ENCODE data around the gene SLC28A2.
A peak's percentile ranks its signal among the peaks of the same experiment; 100 is the strongest.
"Not testable (repeated sequence)": the region's sequence is repeated elsewhere in the genome, so short reads cannot be mapped to it uniquely, and the experiment has no call there.

SLC28A2 gene

DNA sequence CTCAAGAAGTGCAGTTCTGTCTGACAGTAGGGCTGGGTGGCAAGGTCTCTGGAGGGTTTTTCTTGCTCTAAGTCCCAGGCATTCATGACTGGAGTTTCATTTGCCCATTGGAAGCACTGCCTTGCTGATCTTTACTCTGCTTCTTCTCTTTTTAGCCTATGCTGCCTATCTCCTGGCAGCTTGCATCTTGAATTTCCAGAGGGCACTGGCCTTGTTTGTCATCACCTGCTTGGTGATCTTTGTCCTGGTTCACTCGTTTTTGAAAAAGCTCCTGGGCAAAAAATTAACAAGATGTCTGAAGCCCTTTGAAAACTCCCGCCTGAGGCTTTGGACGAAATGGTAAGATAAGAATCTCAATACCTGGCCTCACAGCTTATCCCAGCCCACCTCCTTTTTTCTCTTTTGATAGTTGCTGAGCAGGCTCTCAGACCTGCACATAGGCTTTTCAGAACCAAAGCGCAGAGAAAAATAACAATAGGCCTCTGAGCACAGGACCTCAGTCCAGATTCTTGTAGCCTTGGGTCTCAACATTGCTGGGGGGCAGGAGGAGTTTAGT is 10.9 kb downstream of the SLC28A2 start:
- DNase-seq (ENCODE audit: low spot score) = no peak

DNA sequence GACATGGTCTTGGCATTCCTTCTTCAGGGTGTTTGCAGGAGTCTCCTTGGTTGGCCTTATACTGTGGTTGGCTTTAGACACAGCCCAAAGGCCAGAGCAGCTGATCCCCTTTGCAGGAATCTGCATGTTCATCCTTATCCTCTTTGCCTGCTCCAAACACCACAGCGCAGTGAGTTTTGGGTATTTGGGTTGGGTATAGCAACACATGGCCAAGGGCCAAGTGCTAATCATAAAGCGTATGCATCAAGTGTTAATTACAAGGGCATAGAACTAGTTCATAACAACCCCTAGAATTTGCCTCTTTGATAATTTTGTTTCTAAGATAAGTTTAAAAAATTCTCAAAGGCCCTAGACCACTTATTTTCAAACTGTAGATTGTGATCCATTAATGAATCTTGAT is 11.8 kb downstream of the SLC28A2 start:
- no peak for DNase-seq (ENCODE audit: low spot score)

DNA sequence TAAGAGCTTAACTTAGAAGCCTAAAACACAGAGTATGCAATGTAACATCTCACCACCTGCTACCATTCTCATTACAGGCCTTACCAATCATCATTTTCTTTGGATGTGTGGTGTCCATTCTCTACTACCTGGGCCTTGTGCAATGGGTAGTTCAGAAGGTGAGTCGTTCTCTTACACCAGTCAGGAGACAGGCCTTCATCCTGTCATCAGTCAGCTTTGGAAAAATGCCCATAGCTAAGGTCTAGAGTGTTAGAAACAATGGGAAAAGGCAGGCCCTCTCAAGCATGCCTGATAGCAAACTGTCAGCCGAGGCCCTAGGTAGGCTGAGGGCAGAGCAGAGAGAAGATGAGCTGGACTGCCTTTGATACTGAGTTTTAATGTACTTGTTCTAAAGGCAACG is 13.5 kb downstream of the SLC28A2 start:
- no peak for DNase-seq (ENCODE audit: low spot score)

- no peak for DNase-seq (ENCODE audit: low spot score)
Measured at GRCh38 chr15:45268135-45268534, 16.1 kb downstream of the SLC28A2 start.

DNA sequence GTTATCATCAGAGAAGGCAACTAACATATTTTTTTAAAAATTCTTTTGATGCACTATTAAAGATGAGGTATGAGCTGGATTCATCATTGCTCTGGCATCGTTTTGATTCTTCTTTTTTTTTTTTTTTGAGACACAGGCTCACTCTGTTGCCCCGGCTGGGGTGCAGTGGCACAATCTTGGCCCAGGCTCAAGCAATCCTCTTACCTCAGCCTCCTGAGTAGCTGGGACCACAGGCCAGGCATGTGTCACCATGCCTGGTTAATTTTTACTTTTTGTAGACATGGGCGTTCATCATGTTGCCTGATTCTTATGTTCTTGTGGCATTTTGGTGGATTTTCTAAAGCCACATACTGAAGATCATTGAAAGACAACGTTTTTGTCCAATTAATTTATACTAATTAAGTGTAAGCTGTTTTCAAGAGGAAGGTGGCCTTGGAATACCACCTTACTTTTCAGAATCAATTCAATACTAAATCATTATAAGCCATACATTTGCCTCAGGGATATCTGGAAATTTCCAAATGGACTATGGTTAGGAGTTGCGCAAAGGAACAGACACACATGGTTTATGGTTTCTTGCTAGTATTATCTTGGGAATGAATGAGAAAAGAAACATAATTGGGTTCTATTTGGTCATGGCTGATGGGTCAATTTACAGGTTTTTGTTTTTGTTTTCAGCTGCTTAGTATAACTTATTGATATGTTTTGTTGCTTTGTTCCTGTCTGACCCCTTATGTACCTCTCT is 22.8 kb downstream of the SLC28A2 start:
- DNase-seq (ENCODE audit: low spot score) = no peak

- peak; percentile 9 for DNase-seq (ENCODE audit: low spot score)
Measured at GRCh38 chr15:45276831-45277230, 24.8 kb downstream of the SLC28A2 start.

GRCh38 chr15:45279024-45279698 is 27.1 kb downstream of the SLC28A2 start:
- DNase-seq (ENCODE audit: low spot score) = peak; percentile 91

DNA sequence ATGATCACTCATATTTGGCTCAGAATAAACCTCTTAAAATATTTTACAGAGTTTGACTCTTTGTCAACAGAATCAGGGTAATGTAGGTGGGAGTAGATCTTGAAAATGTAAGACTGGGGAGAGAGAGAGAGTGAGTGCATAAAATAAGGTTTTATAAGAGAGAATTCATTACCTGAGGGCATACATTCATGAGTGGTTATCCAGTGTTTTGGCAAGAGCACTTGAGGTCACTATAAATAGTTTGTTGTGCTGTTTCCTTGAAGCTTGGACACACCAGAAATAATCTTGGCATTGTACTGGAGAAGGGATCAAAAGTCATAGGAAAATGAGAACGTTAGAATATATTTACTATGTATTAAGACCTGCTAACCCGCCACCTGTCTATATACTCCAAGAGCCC is 33.4 kb downstream of the SLC28A2 start:
- no peak for DNase-seq (ENCODE audit: low spot score)

- DNase-seq (ENCODE audit: low spot score) = no peak
Measured at GRCh38 chr15:45287390-45287956, 35.4 kb downstream of the SLC28A2 start.

- DNase-seq (ENCODE audit: low spot score) = no peak
Measured at GRCh38 chr15:45288947-45289346, 36.9 kb downstream of the SLC28A2 start.

DNA sequence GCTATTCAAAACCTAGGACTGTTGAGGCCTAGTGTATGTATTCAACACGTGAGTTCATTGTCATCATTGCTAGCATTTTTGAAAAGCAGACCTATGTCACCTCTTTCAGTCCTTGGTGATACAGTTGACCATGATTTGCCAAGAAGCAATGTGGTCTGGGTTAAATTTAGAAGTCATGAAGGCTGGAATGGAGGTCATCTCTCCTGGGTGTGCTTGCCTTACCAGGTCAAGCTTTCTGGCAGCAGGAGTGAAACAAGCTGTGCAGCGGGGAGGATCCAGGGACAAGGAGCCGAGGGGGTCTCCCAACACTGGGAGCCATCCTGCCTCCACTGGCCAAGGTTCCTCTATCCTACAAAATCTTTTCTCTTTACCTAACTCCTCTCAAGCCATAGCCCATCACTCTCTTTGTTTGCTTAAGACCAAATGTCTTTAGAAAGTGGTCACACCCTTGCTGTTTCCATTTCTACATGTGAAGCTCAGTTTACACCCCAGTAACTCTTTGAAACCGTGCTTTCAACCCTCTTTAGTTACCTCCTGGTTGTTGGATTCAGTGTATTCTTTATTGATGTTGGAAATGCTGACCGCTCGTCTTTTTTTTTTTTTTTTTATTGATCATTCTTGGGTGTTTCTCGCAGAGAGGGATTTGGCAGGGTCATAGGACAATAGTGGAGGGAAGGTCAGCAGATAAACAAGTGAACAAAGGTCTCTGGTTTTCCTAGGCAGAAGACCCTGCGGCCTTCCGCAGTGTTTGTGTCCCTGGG is 40.0 kb downstream of the SLC28A2 start:
- no peak for DNase-seq (ENCODE audit: low spot score)

DNA sequence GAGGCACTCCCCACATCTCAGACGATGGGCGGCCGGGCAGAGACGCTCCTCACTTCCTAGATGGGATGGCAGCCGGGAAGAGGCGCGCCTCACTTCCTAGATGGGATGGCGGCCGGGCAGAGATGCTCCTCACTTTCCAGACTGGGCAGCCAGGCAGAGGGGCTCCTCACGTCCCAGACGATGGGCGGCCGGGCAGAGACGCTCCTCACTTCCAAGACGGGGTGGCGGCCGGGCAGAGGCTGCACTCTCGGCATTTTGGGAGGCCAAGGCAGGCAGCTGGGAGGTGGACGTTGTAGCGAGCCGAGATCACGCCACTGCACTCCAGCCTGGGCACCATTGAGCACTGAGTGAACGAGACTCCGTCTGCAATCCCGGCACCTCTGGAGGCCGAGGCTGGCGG is 41.3 kb downstream of the SLC28A2 start:
- DNase-seq (ENCODE audit: low spot score) = not testable (repeated sequence)

DNA sequence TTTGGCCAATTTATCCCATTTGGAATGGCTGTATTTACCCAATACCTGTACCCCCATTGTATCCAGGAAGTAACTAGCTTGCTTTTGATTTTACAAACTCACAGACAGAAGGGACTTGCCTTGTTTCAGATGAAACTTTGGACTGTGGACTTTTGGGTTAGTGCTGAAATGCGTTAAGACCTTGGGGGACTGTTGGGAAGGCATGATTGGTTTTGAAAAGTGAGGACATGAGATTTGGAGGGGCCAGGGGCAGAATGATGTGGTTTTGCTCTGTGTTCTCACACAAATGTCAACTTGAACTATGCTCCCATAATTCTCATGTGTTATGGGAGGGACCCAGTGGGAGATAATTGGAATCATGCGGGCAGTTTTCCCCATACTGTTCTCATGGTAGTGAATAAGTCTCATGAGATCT is 46.9 kb downstream of the SLC28A2 start:
- DNase-seq (ENCODE audit: low spot score) = not testable (repeated sequence)

- no peak for DNase-seq (ENCODE audit: low spot score)
Measured at GRCh38 chr15:45304711-45305110, 52.7 kb downstream of the SLC28A2 start.

GRCh38 chr15:45306105-45306504 is 54.1 kb downstream of the SLC28A2 start:
- no peak for DNase-seq (ENCODE audit: low spot score)

DNA sequence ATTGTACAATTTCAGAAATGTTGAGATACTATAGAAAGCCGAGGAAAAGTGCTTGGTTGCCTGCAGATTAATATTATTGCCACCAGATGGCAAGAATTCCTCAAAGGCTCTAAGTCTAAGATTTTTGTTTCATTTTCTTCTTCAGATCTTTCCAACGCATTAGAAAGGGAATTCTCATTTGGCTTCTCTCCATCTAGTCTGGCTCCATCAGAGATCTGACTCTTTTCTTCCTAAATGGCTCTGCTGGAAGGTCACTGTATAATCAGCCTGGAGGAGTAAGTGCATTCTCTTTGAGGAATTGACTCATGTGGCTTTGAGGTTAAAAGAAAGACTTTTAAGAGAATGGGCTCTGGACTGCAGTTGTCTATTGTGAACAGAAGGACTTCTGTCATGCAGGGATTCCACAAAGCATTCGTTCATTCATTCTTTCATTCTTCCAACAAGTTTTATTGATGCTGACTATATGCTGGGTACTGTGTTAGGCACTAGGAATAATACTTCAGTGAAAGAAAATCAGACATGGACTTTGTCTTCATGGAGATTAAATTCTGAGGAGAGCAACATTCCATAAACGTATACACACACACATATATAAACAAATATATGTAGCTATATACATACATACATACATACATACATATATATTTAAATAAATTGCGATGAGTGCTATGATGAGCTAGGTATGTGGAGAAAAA is 55.3 kb downstream of the SLC28A2 start:
- DNase-seq (ENCODE audit: low spot score) = no peak

DNA sequence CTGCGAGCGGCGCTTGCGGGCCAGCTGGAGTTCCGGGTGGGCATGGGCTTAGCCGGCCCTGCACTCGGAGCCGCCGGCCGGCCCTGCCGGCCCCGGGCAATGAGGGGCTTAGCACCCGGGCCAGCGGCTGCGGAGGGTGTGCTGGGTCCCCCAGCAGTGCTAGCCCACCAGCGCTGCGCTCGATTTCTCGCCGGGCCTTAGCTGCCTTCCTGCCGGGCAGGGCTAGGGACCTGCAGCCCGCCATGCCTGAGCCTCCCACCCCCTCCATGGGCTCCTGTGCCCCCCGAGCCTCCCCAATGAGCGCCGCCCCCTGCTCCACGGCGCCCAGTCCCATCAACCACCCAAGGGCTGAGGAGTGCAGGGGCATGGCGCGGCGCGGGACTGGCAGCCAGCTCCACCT is 62.1 kb downstream of the SLC28A2 start:
- DNase-seq (ENCODE audit: low spot score) = not testable (repeated sequence)

DNA sequence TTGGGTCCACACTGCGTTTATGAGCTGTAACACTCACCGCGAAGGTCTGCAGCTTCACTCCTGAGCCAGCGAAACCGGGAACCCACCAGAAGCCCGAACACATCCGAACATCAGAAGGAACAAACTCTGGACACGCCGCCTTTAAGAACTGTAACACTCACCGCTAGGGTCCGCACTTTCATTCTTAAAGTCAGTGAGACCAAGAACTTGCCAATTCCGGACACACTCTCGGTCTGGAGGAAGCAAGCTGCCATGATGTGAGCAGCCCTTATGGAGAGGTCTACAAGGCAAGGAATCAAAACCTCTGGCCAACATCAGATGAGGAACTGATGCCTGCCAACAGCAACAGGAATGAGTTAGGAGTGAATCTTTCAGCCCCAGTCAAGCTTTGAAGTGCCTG is 62.9 kb downstream of the SLC28A2 start:
- DNase-seq (ENCODE audit: low spot score) = no peak

DNA sequence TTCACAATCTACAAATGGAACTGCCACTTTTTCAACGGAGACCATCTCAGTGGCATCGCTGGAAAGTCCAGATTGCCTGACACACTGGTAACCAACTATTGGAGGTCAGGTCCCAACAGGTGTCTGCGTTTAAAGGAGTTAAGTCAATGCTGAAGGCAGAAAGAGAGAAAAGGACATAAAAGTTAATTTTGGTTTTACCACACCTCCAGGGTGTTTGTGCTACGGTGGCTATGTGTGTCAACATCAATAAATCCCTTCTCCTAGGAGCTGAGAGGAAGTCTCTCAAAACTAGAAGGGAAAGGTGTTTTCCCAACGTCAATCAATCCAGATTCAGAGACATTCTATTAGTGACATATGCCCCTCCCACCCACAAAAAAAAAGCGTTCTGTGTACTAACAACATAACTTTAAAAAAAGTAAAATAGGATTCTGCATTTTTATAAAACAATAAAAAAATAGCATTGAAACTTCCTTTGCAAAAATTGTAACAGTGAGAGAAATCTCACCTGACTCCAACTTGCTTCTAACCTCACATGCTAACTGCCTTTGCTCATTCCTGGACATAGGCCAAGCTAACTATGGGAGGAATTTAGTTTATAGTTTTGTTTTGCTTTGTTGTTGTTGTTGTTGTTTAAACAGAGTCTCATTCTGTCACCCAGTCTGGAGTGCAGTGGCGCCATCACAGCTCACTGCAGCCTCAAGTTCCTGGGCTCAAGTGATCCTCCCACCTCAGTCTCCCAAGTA is 67.6 kb downstream of the SLC28A2 start:
- DNase-seq (ENCODE audit: low spot score) = no peak

DNA sequence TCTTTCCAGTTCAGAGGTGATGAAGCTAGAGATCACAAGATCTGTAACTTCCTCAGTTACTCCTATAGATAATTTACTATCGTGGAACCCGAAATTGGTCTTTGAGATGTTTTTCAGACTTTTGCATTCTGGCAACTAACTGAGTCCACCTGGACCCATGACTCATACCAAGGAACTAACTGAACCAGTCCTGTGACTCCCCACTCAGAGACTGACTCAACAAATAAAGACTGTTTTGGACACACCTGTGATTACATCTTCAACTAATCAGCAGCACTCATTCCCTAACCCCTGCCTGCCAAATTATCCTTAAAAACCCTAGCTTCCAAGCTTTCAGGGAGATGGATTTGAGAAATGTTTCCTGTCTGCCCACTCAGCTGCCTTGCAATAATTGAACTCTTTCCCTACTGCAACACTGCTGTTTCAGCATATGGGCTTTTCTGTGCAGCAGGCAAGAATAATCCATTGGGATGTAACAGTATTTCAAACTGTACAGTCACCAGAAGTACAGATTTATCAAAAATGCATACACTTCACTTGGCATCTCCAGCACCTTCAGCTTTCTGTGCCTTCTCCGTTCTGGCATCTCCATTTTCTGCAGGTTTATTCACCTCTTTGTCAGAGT is 68.7 kb downstream of the SLC28A2 start:
- no peak for DNase-seq (ENCODE audit: low spot score)

DNA sequence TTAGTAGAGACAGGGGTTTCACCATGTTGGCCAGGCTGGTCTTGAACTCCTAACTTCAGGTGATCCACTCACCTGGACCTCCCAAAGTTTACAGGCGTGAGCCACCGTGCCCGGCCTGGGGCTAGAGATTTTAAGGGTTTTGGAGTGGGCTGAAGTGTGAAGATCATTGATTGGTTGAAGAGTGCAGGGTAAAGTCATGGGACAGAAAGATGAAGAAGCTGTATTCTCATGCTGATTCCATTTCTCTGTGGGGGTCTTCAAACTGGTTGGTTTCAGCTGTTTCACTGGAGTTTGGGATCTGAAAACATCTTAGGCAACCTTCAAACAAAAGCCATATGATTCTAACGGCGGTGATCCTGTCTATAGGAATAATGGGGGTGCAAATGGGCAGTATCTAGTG is 74.2 kb downstream of the SLC28A2 start:
- no peak for DNase-seq (ENCODE audit: low spot score)

Measured in hematopoietic multipotent progenitor cell treated with erythropoietin and hydrocortisone succinate and interleukin-3 and kit ligand, for 15 days (in vitro differentiated cells).